K562 (cell line): ENCODE results near the gene UGT1A10. TPM values are rescaled to one million over a fixed set of nuclear protein-coding genes. Genes with fewer than 3 reads are reported as not detected.

Source experiments
- ATAC-seq: fragments of 200-7000 bp; cut with Tn5 transposase; 3 replicates; pipeline ENCODE4 v1.9.1; 2020; ENCODE audit warnings: moderate library complexity
- BruUV-seq: library from RNA; stranded (reverse); fragments of 400-500 nt; replicated peaks from 2 replicates; lab custom pipeline; 2021; lab: Mats Ljungman, UMichigan
- CTCF ChIA-PET: fragments of 300-600 bp; formaldehyde crosslinking; extraction: SDS; loops from one replicate; lab custom pipeline; 2021; ENCODE audit warnings: low intra/inter-chr PET ratio; lab: Yijun Ruan, JAX
- POLR2A ChIA-PET: fragments of 300-600, 350-650 bp; sonication (Branson Sonifier 250); formaldehyde crosslinking; extraction: SDS; loops from one replicate; lab custom pipeline; 2021; ENCODE audit warnings: antibody characterized with exemption, inconsistent platforms; lab: Yijun Ruan, JAX
- DNase-seq, 4 experiments: peaks; one replicate each; pipeline versions ENCODE4 v3.0.0 to v3.0.0-alpha.2; 2011 to 2018; ENCODE audit warnings: low spot score in 3 of 4, mixed read lengths in 3 of 4; ENCODE audit errors: extremely low read depth in 1 of 4
- FAIRE-seq: peaks from 2 replicates; lab custom pipeline; 2011; peaks lifted over from hg19 to GRCh38; lab: Jason Lieb, UNC
- H2AFZ ChIP-seq: 2 replicates; pipeline ENCODE4 v1.6.0; 2011; ENCODE audit warnings: low read depth, low read length, control low read depth, inconsistent platforms
- H3K27ac ChIP-seq: fragments of 200-600 bp; 3 replicates; pipeline ENCODE4 v1.8.0; 2011; ENCODE audit warnings: low read depth, mild to moderate bottlenecking, control low read depth, inconsistent platforms, low read length, moderate library complexity, mixed read lengths; ENCODE audit errors: extremely low read depth
- H3K27me3 ChIP-seq, 2 experiments: fragments of 300-600 bp in 1 of 2; 2 replicates in 1 of 2; 3 replicates in 1 of 2; pipeline versions ENCODE4 v1.6.0 to v1.8.0; 2011; ENCODE audit warnings: inconsistent platforms in 2 of 2, low read length in 2 of 2, mild to moderate bottlenecking in 1 of 2, mixed read lengths in 1 of 2, moderate library complexity in 1 of 2; ENCODE audit not compliant: control insufficient read depth in 2 of 2, insufficient read depth in 2 of 2
- H3K36me3 ChIP-seq: fragments of 300-600 bp; 3 replicates; pipeline ENCODE4 v1.8.0; 2011; ENCODE audit warnings: mild to moderate bottlenecking, low read length, inconsistent platforms; ENCODE audit not compliant: control insufficient read depth, insufficient read depth
- H3K4me1 ChIP-seq, 2 experiments: fragments of 200-600 bp in 1 of 2; replicated peaks in 1 of 2; 2 replicates in 1 of 2; 3 replicates in 1 of 2; pipeline versions ENCODE4 v1.5.1 to v1.8.0; 2011; ENCODE audit warnings: inconsistent platforms in 2 of 2, low read length in 2 of 2, mild to moderate bottlenecking in 1 of 2, mixed read lengths in 1 of 2, moderate library complexity in 1 of 2; ENCODE audit not compliant: control insufficient read depth in 2 of 2, insufficient read depth in 2 of 2
- H3K4me2 ChIP-seq: 2 replicates; pipeline ENCODE4 v1.6.1; 2011; ENCODE audit warnings: low read length, control low read depth, inconsistent platforms, mixed read lengths; ENCODE audit not compliant: insufficient read depth
- H3K4me3 ChIP-seq: fragments of 200-600 bp; sonication (generic), shearing (Covaris generic); 2 replicates; pipeline ENCODE4 v1.5.1; 2016; ENCODE audit warnings: control low read depth, inconsistent platforms
- H3K79me2 ChIP-seq: fragments of 200-600 bp; 3 replicates; pipeline ENCODE4 v1.8.0; 2011; ENCODE audit warnings: low read length, inconsistent platforms; ENCODE audit not compliant: control insufficient read depth, insufficient read depth
- H3K9ac ChIP-seq, 2 experiments: 2 replicates each; pipeline versions ENCODE4 v1.6.0 to v1.6.1; 2011; ENCODE audit warnings: low read depth in 2 of 2, low read length in 2 of 2, control low read depth in 1 of 2, inconsistent platforms in 1 of 2, mild to moderate bottlenecking in 1 of 2, mixed read lengths in 1 of 2; ENCODE audit not compliant: insufficient read depth in 1 of 2
- H3K9me1 ChIP-seq: one replicate; pipeline ENCODE4 v1.6.0; 2011; ENCODE audit warnings: inconsistent platforms, mild to moderate bottlenecking, low read length, moderate library complexity; ENCODE audit not compliant: control insufficient read depth, insufficient read depth
- H3K9me3 ChIP-seq: replicated peaks from 2 replicates; pipeline ENCODE4 v1.5.1; 2011; ENCODE audit warnings: low read depth, low read length, inconsistent platforms; ENCODE audit not compliant: control insufficient read depth, insufficient read depth
- H4K20me1 ChIP-seq: replicated peaks from 2 replicates; pipeline ENCODE4 v1.6.1; 2011; ENCODE audit warnings: low read length, inconsistent platforms, mixed read lengths; ENCODE audit not compliant: control insufficient read depth, insufficient read depth
- BRD4 ChIP-seq: fragments of 200-600 bp; sonication (generic); IDR thresholded peaks from 2 replicates; pipeline ENCODE4 v1.6.1; 2017; ENCODE audit warnings: inconsistent platforms
- CREB3L1 ChIP-seq: fragments of 450-650 bp; IDR thresholded peaks from 2 replicates; pipeline ENCODE4 v1.6.1; 2014; ENCODE audit warnings: low read depth, mild to moderate bottlenecking, moderate library complexity, borderline replicate concordance
- HNRNPL ChIP-seq: fragments of 200-400 bp; formaldehyde crosslinking; IDR thresholded peaks from 2 replicates; pipeline ENCODE4 v1.6.1; 2017; ENCODE audit warnings: low read depth, mild to moderate bottlenecking, low read length
- THRB ChIP-seq: fragments of 450-650 bp; formaldehyde crosslinking; conservative IDR thresholded peaks from 2 replicates; pipeline ENCODE4 v1.4.0; 2022; ENCODE audit warnings: mild to moderate bottlenecking, missing genetic modification characterization
- ZNF407 ChIP-seq: fragments of 450-650 bp; IDR thresholded peaks from 2 replicates; pipeline ENCODE4 v1.6.1; 2016; ENCODE audit warnings: low read depth
- ZNF57 ChIP-seq: fragments of 450-650 bp; formaldehyde crosslinking; IDR thresholded peaks from 2 replicates; pipeline ENCODE4 v1.4.0; 2020; ENCODE audit warnings: mild to moderate bottlenecking, moderate library complexity
- WGBS: fragments of 100-300 bp; shearing (Covaris generic); methylation state at CpG from one replicate; pipeline ENCODE4 v1.1.6; 2016; ENCODE audit warnings: low coverage, mixed read lengths; ENCODE audit not compliant: insufficient coverage; ENCODE audit errors: missing lambda C conversion rate; 5-methylcytosine and 5-hydroxymethylcytosine counted together
- in situ Hi-C: fragments of 300-500 bp; cut with MboI; formaldehyde crosslinking; loops from 4 replicates; pipeline ENCODE4 v1.15.0; 2018; ENCODE audit warnings: inconsistent platforms, mixed read lengths
- intact Hi-C: fragments of 100-400 bp; cut with micrococcal nuclease; formaldehyde crosslinking; loops from 2 replicates; pipeline ENCODE4 v1.14.2; 2022
- polyA plus RNA-seq, 8 experiments: library from polyadenylated mRNA; depleted of rRNA in 4 of 8; stranded (reverse) in 5 of 8; unstranded in 3 of 8; fragments of >200 nt; fragmentation: Nextera tagmentation in 2 of 8; fragmentation: Illumina TruSeq in 1 of 8; extraction: Ambion mirVana in 2 of 8; extraction: Trizol in 1 of 8; gene quantifications; 2 replicates each; pipeline versions ENCODE4 v1.2.1 to v1.2.3, GENCODE V29; 2011 to 2014; ENCODE audit warnings: inconsistent platforms in 1 of 8, missing spikeins in 1 of 8
- total RNA-seq, 7 experiments: library from RNA; depleted of rRNA in 6 of 7; stranded (reverse); fragments of >200 nt in 6 of 7; fragmentation: Illumina TruSeq in 2 of 7; extraction: Trizol in 2 of 7; gene quantifications; 2 replicates each; pipeline versions ENCODE4 v1.2.1 to v1.2.3, GENCODE V29; 2011 to 2021; ENCODE audit warnings: low replicate concordance in 1 of 7
- TF ChIP-seq, protein P1 (sequence below): fragments of 250-450 bp; sonication (Bioruptor Pico); IDR thresholded peaks from 2 replicates; pipeline ENCODE4 v1.8.0; 2022; ENCODE audit warnings: inconsistent platforms

The UGT1A10 gene
- total and polyA plus RNA-seq, 9 of the 15 experiments (the other 6 are each of a cell fraction or from before 2014, with no cell fraction given) = not detected

- no TSS peak for BruUV-seq
- in situ Hi-C loops = no loop called here
- Histone ChIP-seq H3K4me1 (no peaks in the 10 kb centered on the region), H3K9me1 (no peaks in the 10 kb centered on the region), H3K9me3 (no peaks in the 10 kb centered on the region), H3K79me2 (no peaks in the 10 kb centered on the region), H4K20me1 (no peaks in the 10 kb centered on the region), H3K9ac (no peak overlapping the region), H3K36me3 (no peaks in the 10 kb centered on the region), H3K27me3 (peaks cover 2 to 32% of the 10 kb centered on the region in 2 experiments; a peak in 2 of 5 replicates), H2AFZ (no peak overlapping the region), H3K27ac (no peak overlapping the region), H3K4me3 (no peak overlapping the region), H3K4me2 (no peak overlapping the region)
- FAIRE-seq (no peak), ATAC-seq (no peak), DNase-seq (no peak)
- intact Hi-C loops = no loop called here
- POLR2A ChIA-PET = no interaction called here
- CTCF ChIA-PET = no interaction called here
- 1% methylated on average over 8 of the region's 10 CpGs for WGBS
- TF ChIP-seq ZNF407 (no peak), THRB (CRISPR knock-in tag) (no peak), ZNF57 (CRISPR knock-in tag) (no peak), BRD4 (no peak), CREB3L1 (no peak), HNRNPL (no peak)
- TF ChIP-seq, protein P1, sequence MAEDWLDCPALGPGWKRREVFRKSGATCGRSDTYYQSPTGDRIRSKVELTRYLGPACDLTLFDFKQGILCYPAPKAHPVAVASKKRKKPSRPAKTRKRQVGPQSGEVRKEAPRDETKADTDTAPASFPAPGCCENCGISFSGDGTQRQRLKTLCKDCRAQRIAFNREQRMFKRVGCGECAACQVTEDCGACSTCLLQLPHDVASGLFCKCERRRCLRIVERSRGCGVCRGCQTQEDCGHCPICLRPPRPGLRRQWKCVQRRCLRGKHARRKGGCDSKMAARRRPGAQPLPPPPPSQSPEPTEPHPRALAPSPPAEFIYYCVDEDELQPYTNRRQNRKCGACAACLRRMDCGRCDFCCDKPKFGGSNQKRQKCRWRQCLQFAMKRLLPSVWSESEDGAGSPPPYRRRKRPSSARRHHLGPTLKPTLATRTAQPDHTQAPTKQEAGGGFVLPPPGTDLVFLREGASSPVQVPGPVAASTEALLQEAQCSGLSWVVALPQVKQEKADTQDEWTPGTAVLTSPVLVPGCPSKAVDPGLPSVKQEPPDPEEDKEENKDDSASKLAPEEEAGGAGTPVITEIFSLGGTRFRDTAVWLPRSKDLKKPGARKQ = no peak
Measured at GRCh38 chr2:233807966-233808935, 172.0 kb downstream of the UGT1A10 start.
